WTC11 (cell line): ENCODE results near the gene TBC1D1. TPM values are rescaled to one million over a fixed set of nuclear protein-coding genes. Genes with fewer than 3 reads are reported as not detected.

Experiments
- ATAC-seq: fragments of 200-7000 bp; cut with Tn5 transposase; 2 replicates; pipeline ENCODE4 v1.10.0; 2021; ENCODE audit warnings: mild to moderate bottlenecking, moderate library complexity
- CTCF ChIA-PET: fragments of 300-600 bp; sonication (Branson Sonifier 250); formaldehyde crosslinking; loops from one replicate; lab custom pipeline; 2021; ENCODE audit warnings: antibody characterized with exemption; lab: Charles Lee
- POLR2A ChIA-PET: fragments of 350-600 bp; sonication (Branson Sonifier 250); formaldehyde crosslinking; loops from one replicate; lab custom pipeline; 2021; ENCODE audit warnings: antibody characterized with exemption; lab: Charles Lee
- DNase-seq: peaks from one replicate; pipeline ENCODE4 v3.0.0; 2021; ENCODE audit warnings: low spot score
- H3K27ac Mint-ChIP-seq: 2 replicates; pipeline ENCODE4 v1.8.0; 2021; ENCODE audit warnings: mixed read lengths
- H3K27me3 Mint-ChIP-seq: 2 replicates; pipeline ENCODE4 v1.8.0; 2021; ENCODE audit warnings: low read depth, mild to moderate bottlenecking, moderate library complexity, mixed read lengths
- H3K36me3 Mint-ChIP-seq: 2 replicates; pipeline ENCODE4 v1.8.0; 2021; ENCODE audit warnings: mixed read lengths
- H3K4me1 Mint-ChIP-seq: 2 replicates; pipeline ENCODE4 v1.8.0; 2022; ENCODE audit warnings: mixed read lengths
- H3K4me3 Mint-ChIP-seq: 2 replicates; pipeline ENCODE4 v1.8.0; 2021; ENCODE audit warnings: mild to moderate bottlenecking, moderate library complexity, mixed read lengths
- H3K9me3 Mint-ChIP-seq: 2 replicates; pipeline ENCODE4 v1.8.0; 2021; ENCODE audit warnings: mixed read lengths
- AFF4 ChIP-seq: sonication (generic); formaldehyde crosslinking; IDR thresholded peaks from 2 replicates; pipeline ENCODE4 v1.8.1; 2023; ENCODE audit warnings: mild to moderate bottlenecking, missing genetic modification reagents, borderline replicate concordance
- ATF1 ChIP-seq: sonication (generic); formaldehyde crosslinking; IDR thresholded peaks from 2 replicates; pipeline ENCODE4 v1.8.1; 2023; ENCODE audit warnings: mild to moderate bottlenecking, moderate library complexity, missing genetic modification reagents
- CDX4 ChIP-seq: fragments of 250-450 bp; sonication (Bioruptor Pico); IDR thresholded peaks from 2 replicates; pipeline ENCODE4 v1.9.0; 2021; ENCODE audit warnings: moderate library complexity, mild to moderate bottlenecking, inconsistent platforms, borderline replicate concordance
- CREB1 ChIP-seq: sonication (generic); formaldehyde crosslinking; IDR thresholded peaks from 2 replicates; pipeline ENCODE4 v1.8.0; 2023; ENCODE audit warnings: mild to moderate bottlenecking, missing genetic modification reagents
- EMX1 ChIP-seq: fragments of 250-450 bp; sonication (Bioruptor Pico); IDR thresholded peaks from 2 replicates; pipeline ENCODE4 v1.8.0; 2021; ENCODE audit warnings: mild to moderate bottlenecking
- GTF2I ChIP-seq: fragments of 250-450 bp; sonication (Bioruptor Pico); conservative IDR thresholded peaks from 2 replicates; pipeline ENCODE4 v1.4.0; 2021; ENCODE audit warnings: mild to moderate bottlenecking
- JUN ChIP-seq: sonication (generic); formaldehyde crosslinking; IDR thresholded peaks from 2 replicates; pipeline ENCODE4 v1.8.0; 2023; ENCODE audit warnings: mild to moderate bottlenecking, missing genetic modification reagents
- KAT7 ChIP-seq: sonication (generic); formaldehyde crosslinking; IDR thresholded peaks from 2 replicates; pipeline ENCODE4 v1.8.1; 2023; ENCODE audit warnings: missing genetic modification reagents, mild to moderate bottlenecking, borderline replicate concordance
- MXD4 ChIP-seq: fragments of 250-450 bp; sonication (Bioruptor Pico); IDR thresholded peaks from 2 replicates; pipeline ENCODE4 v1.8.0; 2021; ENCODE audit warnings: mild to moderate bottlenecking, moderate library complexity, borderline replicate concordance
- ZMAT4 ChIP-seq: fragments of 250-450 bp; sonication (Bioruptor Pico); IDR thresholded peaks from 2 replicates; pipeline ENCODE4 v1.9.0; 2021; ENCODE audit warnings: mild to moderate bottlenecking
- ZNF423 ChIP-seq: fragments of 250-450 bp; sonication (Bioruptor Pico); IDR thresholded peaks from 2 replicates; pipeline ENCODE4 v2.1.2; 2022; ENCODE audit warnings: mild to moderate bottlenecking, moderate library complexity
- total RNA-seq: library from RNA; stranded (reverse); gene quantifications from 3 replicates; pipeline ENCODE4 v1.2.3, GENCODE V29; 2021
- TF ChIP-seq, protein P1 (sequence below): fragments of 200-600 bp; IDR thresholded peaks from 2 replicates; pipeline ENCODE4 v1.8.0; 2022; ENCODE audit warnings: antibody characterized with exemption
- TF ChIP-seq, protein P2 (sequence below): sonication (generic); formaldehyde crosslinking; IDR thresholded peaks from 2 replicates; pipeline ENCODE4 v1.8.1; 2022; ENCODE audit warnings: low read depth, mild to moderate bottlenecking, moderate library complexity, missing genetic modification reagents, borderline replicate concordance
- TF ChIP-seq, protein P3 (sequence below): sonication (generic); formaldehyde crosslinking; IDR thresholded peaks from 2 replicates; pipeline ENCODE4 v1.8.1; 2023; ENCODE audit warnings: mild to moderate bottlenecking, missing genetic modification reagents, moderate library complexity

TBC1D1 gene
- total RNA-seq, 1 experiment from 2014 or later, result 134 TPM

DNA sequence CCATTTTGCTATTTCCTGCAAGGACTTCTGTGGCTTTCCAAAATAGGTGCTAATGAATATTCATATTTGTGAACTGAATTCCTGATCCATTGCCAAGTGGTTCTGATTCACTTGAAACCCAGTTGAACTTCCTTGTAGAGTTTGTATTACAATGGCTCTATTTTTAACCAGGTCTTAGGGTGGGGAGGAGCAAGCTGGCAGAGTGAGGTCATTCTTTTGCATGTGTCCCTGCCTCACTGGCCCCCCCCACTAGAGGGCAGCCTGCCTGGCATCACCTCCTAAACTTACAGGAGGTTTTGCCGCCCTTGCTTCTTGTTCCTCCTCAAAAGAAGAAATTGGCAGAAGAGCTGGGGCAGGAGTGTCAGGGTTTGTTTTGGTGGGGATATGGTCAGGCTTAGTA is 79.8 kb downstream of the TBC1D1 start:
- peaks cover 28% of the 10 kb centered on the region for H3K9me3 Mint-ChIP-seq
- ATAC-seq (peak; percentile 80), DNase-seq (peak; percentile 38)
- H3K27ac Mint-ChIP-seq, result peak overlapping the region; percentile 65; the same call in 1 of the 2 replicates
- peaks cover 7% of the 10 kb centered on the region; the same call in 1 of the 2 replicates for H3K4me1 Mint-ChIP-seq
- ChIA-PET POLR2A (no interaction called here), CTCF (interaction anchor here (0.7 to 1.5 kb wide), 8 partner anchors 11 to 169 kb away, joined by 3 to 5 read pairs (median 4); partner anchors contain the start of genes PGM2, PTTG2 and TBC1D1)
- H3K4me3 Mint-ChIP-seq, result no peak overlapping the region
- TF ChIP-seq, protein P1, sequence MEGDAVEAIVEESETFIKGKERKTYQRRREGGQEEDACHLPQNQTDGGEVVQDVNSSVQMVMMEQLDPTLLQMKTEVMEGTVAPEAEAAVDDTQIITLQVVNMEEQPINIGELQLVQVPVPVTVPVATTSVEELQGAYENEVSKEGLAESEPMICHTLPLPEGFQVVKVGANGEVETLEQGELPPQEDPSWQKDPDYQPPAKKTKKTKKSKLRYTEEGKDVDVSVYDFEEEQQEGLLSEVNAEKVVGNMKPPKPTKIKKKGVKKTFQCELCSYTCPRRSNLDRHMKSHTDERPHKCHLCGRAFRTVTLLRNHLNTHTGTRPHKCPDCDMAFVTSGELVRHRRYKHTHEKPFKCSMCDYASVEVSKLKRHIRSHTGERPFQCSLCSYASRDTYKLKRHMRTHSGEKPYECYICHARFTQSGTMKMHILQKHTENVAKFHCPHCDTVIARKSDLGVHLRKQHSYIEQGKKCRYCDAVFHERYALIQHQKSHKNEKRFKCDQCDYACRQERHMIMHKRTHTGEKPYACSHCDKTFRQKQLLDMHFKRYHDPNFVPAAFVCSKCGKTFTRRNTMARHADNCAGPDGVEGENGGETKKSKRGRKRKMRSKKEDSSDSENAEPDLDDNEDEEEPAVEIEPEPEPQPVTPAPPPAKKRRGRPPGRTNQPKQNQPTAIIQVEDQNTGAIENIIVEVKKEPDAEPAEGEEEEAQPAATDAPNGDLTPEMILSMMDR, result peak; percentile 25; the same call in 1 of the 2 replicates
- no peak for TF ChIP-seq EMX1 (CRISPR knock-in tag)
- H3K36me3 Mint-ChIP-seq, result peaks cover 8% of the 10 kb centered on the region
- H3K27me3 Mint-ChIP-seq, result no peaks in the 10 kb centered on the region

- H3K4me3 Mint-ChIP-seq, result no peak overlapping the region
- POLR2A ChIA-PET, result no interaction called here
- DNase-seq (no peak), ATAC-seq (no peak)
- no peaks in the 10 kb centered on the region for H3K27me3 Mint-ChIP-seq
- CTCF ChIA-PET, result interaction anchor here (0.7 to 1.5 kb wide), 6 partner anchors 12 to 169 kb away, joined by 3 to 5 read pairs (median 4); partner anchors contain the start of genes PGM2, PTTG2 and TBC1D1
- peaks cover 8% of the 10 kb centered on the region for H3K36me3 Mint-ChIP-seq
- no peak overlapping the region for H3K27ac Mint-ChIP-seq
- H3K9me3 Mint-ChIP-seq, result peaks cover 30% of the 10 kb centered on the region
- TF ChIP-seq ZNF423 (CRISPR knock-in tag), result no peak
- TF ChIP-seq KAT7 (CRISPR knock-in tag), result no peak
- no peak for TF ChIP-seq GTF2I (CRISPR knock-in tag)
- TF ChIP-seq AFF4, result no peak
- TF ChIP-seq CREB1 (CRISPR knock-in tag), result no peak
- no peak for TF ChIP-seq JUN (CRISPR knock-in tag)
- no peak for TF ChIP-seq ATF1 (CRISPR knock-in tag)
- no peak for TF ChIP-seq MXD4 (CRISPR knock-in tag)
- TF ChIP-seq, protein P2, sequence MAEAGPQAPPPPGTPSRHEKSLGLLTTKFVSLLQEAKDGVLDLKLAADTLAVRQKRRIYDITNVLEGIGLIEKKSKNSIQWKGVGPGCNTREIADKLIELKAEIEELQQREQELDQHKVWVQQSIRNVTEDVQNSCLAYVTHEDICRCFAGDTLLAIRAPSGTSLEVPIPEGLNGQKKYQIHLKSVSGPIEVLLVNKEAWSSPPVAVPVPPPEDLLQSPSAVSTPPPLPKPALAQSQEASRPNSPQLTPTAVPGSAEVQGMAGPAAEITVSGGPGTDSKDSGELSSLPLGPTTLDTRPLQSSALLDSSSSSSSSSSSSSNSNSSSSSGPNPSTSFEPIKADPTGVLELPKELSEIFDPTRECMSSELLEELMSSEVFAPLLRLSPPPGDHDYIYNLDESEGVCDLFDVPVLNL, result no peak
- TF ChIP-seq ZMAT4 (CRISPR knock-in tag), result no peak
- TF ChIP-seq, protein P3, sequence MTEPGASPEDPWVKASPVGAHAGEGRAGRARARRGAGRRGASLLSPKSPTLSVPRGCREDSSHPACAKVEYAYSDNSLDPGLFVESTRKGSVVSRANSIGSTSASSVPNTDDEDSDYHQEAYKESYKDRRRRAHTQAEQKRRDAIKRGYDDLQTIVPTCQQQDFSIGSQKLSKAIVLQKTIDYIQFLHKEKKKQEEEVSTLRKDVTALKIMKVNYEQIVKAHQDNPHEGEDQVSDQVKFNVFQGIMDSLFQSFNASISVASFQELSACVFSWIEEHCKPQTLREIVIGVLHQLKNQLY (CRISPR knock-in tag), result no peak
- H3K4me1 Mint-ChIP-seq, result peaks cover 11% of the 10 kb centered on the region
Observed at GRCh38 chr4:37971202-37971601, 80.3 kb downstream of the TBC1D1 start.

DNA sequence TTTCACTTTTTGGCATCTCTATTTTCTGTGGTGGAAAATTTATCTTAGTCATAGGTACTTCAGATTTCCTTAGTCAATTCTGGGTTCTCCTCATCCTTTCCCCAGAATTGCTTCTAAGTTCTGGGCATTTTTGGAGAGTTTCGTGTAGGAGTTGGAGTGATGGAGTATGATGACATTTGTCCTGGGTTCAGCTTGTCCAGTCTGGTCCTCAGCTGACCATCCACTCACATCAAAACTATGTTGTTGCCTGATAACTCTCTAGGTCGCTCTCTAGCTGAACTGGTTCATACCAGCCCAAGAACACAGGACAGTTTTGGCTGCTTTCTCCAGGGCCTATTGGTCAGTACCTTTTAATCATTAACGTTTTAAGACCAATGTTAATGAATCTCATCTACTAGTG is 82.6 kb downstream of the TBC1D1 start:
- CTCF ChIA-PET, result no interaction called here
- Mint-ChIP-seq H3K27ac (no peak overlapping the region), H3K27me3 (no peaks in the 10 kb centered on the region)
- TF ChIP-seq CDX4 (CRISPR knock-in tag) (no peak), JUN (CRISPR knock-in tag) (no peak), CREB1 (CRISPR knock-in tag) (no peak), AFF4 (no peak), ZMAT4 (CRISPR knock-in tag) (no peak), GTF2I (CRISPR knock-in tag) (no peak)
- TF ChIP-seq, protein P3 (CRISPR knock-in tag), result no peak

More for the DNA sequence above, 82.6 kb downstream of the TBC1D1 start:
- ATAC-seq, result no peak
- peaks cover 8% of the 10 kb centered on the region for H3K36me3 Mint-ChIP-seq
- peaks cover 22% of the 10 kb centered on the region for H3K4me1 Mint-ChIP-seq
- peaks cover 30% of the 10 kb centered on the region for H3K9me3 Mint-ChIP-seq
- POLR2A ChIA-PET, result no interaction called here
- DNase-seq, result no peak
- no peak overlapping the region for H3K4me3 Mint-ChIP-seq
